ENCODE results near the gene API5.

DNA sequence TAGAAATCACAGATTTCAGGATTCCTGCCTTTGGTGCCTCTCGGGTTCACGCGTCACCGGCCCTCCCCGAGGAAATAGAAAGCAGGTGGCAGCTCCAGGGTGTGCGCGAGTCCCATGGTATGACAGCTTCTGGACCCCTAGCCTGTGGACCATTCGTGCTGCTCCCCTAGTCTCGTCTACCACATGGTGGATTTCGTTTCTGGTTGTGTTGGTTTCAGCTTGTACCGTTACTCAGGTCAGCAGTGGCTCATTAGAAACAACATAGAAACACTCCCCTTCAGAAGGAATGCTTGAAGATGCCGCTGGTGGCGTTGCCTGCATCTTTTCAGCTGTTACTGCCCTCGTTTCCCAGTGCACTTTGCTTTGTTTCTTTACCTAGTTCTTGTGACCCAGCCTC is 47.6 kb downstream of the API5 start:
- TF ChIP-seq CTCF (conservative IDR thresholded peaks at IDR 0.05; ENCODE audit: low read depth in 2 of 2) (no peak), EZH2 (IDR thresholded peaks at IDR 0.05; ENCODE audit: low read depth, unreplicated experiment) (no peak), POLR2AphosphoS5 (IDR thresholded peaks at IDR 0.05; ENCODE audit: low read depth) (no peak), CREB1 (CRISPR knock-in tag; IDR thresholded peaks at IDR 0.05; ENCODE audit: low read depth) (no peak), JUNB (IDR thresholded peaks at IDR 0.05; ENCODE audit: unreplicated experiment) (no peak)
- TF ChIP-seq, protein P1, sequence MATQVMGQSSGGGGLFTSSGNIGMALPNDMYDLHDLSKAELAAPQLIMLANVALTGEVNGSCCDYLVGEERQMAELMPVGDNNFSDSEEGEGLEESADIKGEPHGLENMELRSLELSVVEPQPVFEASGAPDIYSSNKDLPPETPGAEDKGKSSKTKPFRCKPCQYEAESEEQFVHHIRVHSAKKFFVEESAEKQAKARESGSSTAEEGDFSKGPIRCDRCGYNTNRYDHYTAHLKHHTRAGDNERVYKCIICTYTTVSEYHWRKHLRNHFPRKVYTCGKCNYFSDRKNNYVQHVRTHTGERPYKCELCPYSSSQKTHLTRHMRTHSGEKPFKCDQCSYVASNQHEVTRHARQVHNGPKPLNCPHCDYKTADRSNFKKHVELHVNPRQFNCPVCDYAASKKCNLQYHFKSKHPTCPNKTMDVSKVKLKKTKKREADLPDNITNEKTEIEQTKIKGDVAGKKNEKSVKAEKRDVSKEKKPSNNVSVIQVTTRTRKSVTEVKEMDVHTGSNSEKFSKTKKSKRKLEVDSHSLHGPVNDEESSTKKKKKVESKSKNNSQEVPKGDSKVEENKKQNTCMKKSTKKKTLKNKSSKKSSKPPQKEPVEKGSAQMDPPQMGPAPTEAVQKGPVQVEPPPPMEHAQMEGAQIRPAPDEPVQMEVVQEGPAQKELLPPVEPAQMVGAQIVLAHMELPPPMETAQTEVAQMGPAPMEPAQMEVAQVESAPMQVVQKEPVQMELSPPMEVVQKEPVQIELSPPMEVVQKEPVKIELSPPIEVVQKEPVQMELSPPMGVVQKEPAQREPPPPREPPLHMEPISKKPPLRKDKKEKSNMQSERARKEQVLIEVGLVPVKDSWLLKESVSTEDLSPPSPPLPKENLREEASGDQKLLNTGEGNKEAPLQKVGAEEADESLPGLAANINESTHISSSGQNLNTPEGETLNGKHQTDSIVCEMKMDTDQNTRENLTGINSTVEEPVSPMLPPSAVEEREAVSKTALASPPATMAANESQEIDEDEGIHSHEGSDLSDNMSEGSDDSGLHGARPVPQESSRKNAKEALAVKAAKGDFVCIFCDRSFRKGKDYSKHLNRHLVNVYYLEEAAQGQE (IDR thresholded peaks at IDR 0.05; ENCODE audit: unreplicated experiment) = no peak
